GM12874 (cell line): ENCODE results near the gene LRRC4C.

Experiments
- CTCF ChIP-seq: IDR thresholded peaks from 2 replicates; pipeline ENCODE4 v1.5.1; 2011; ENCODE audit warnings: low read depth, mild to moderate bottlenecking, control low read depth, low read length, moderate library complexity; ENCODE audit not compliant: insufficient read depth

The LRRC4C gene

GRCh38 chr11:41051919-41052635, 407.4 kb downstream of the LRRC4C start:
- no peak for TF ChIP-seq CTCF

GRCh38 chr11:41050791-41051190, 408.7 kb downstream of the LRRC4C start:
- no peak for TF ChIP-seq CTCF

- no peak for TF ChIP-seq CTCF
Measured at GRCh38 chr11:41047229-41047628, 412.2 kb downstream of the LRRC4C start.

GRCh38 chr11:41045266-41045665, 414.2 kb downstream of the LRRC4C start:
- no peak for TF ChIP-seq CTCF

- no peak for TF ChIP-seq CTCF
Measured at GRCh38 chr11:41044747-41045146, 414.7 kb downstream of the LRRC4C start.

GRCh38 chr11:41042688-41043087, 416.8 kb downstream of the LRRC4C start:
- TF ChIP-seq CTCF = no peak

- no peak for TF ChIP-seq CTCF
Measured at GRCh38 chr11:41040474-41040873, 419.0 kb downstream of the LRRC4C start.
